ENCODE measurements around the gene ITGA3. TPM values are rescaled to one million over a fixed set of nuclear protein-coding genes. Genes with fewer than 3 reads are reported as not detected.

ITGA3 gene
- total and polyA plus RNA-seq, 2 of the 13 experiments (the other 11 are each of a cell fraction or from before 2014, with no cell fraction given): 0.48 to 0.69 TPM

DNA sequence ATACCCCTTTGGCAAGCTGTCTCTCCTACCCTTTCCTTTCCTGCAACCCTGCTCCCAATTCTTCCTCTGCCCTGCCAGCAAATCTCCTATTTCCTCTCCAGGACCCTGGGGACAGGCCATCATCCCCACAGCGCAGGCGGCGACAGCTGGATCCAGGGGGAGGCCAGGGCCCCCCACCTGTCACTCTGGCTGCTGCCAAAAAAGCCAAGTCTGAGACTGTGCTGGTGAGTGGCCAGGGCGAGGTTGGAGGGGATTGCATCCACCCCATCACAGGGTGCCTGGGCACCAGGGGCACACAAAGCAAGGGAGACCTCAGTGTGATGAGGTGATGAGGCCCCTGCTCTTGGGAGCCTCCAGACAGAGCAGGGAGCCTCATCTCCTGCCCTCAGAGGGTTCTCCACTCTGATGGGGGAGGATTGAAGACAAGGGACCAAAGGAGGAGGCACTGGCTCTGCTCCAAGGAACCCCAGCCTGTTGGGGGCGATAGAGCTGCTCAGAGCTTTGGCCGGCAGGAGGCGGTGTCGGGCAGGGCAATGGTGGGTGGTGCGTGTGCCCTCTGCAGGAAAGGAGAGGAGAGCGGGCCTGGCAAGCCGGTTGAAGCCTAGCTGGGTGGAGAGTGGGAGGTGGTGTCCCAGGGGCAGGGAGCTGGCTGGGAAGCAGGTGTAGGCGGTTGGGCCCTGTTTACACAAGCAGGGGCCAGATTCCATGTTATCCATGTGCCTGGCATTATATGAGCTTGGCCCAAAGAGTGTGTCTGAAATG, 23.6 kb downstream of the ITGA3 start (continued):
- TF ChIP-seq, protein P1, sequence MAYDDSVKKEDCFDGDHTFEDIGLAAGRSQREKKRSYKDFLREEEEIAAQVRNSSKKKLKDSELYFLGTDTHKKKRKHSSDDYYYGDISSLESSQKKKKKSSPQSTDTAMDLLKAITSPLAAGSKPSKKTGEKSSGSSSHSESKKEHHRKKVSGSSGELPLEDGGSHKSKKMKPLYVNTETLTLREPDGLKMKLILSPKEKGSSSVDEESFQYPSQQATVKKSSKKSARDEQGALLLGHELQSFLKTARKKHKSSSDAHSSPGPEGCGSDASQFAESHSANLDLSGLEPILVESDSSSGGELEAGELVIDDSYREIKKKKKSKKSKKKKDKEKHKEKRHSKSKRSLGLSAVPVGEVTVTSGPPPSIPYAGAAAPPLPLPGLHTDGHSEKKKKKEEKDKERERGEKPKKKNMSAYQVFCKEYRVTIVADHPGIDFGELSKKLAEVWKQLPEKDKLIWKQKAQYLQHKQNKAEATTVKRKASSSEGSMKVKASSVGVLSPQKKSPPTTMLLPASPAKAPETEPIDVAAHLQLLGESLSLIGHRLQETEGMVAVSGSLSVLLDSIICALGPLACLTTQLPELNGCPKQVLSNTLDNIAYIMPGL (CRISPR knock-in tag; IDR thresholded peaks at IDR 0.05; ENCODE audit: borderline replicate concordance in 1 of 2, low read depth in 1 of 2): peak; percentile 97 to 98
- TF ChIP-seq ZFAT (CRISPR knock-in tag; conservative IDR thresholded peaks at IDR 0.05): no peak
- TF ChIP-seq, protein P2, sequence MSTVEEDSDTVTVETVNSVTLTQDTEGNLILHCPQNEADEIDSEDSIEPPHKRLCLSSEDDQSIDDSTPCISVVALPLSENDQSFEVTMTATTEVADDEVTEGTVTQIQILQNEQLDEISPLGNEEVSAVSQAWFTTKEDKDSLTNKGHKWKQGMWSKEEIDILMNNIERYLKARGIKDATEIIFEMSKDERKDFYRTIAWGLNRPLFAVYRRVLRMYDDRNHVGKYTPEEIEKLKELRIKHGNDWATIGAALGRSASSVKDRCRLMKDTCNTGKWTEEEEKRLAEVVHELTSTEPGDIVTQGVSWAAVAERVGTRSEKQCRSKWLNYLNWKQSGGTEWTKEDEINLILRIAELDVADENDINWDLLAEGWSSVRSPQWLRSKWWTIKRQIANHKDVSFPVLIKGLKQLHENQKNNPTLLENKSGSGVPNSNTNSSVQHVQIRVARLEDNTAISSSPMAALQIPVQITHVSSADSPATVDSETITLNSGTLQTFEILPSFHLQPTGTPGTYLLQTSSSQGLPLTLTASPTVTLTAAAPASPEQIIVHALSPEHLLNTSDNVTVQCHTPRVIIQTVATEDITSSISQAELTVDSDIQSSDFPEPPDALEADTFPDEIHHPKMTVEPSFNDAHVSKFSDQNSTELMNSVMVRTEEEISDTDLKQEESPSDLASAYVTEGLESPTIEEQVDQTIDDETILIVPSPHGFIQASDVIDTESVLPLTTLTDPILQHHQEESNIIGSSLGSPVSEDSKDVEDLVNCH (CRISPR knock-in tag; IDR thresholded peaks at IDR 0.05): no peak
- TF ChIP-seq ZFP90 (CRISPR knock-in tag; IDR thresholded peaks at IDR 0.05; ENCODE audit: borderline replicate concordance): no peak
- no peak for TF ChIP-seq SAFB2 (CRISPR knock-in tag; IDR thresholded peaks at IDR 0.05; ENCODE audit: borderline replicate concordance, low read depth)
- TF ChIP-seq ZNF124 (CRISPR knock-in tag; IDR thresholded peaks at IDR 0.05): 0 out of 2 replicates have a peak, but pooled peaks have one; percentile 78
- TF ChIP-seq, protein P3, sequence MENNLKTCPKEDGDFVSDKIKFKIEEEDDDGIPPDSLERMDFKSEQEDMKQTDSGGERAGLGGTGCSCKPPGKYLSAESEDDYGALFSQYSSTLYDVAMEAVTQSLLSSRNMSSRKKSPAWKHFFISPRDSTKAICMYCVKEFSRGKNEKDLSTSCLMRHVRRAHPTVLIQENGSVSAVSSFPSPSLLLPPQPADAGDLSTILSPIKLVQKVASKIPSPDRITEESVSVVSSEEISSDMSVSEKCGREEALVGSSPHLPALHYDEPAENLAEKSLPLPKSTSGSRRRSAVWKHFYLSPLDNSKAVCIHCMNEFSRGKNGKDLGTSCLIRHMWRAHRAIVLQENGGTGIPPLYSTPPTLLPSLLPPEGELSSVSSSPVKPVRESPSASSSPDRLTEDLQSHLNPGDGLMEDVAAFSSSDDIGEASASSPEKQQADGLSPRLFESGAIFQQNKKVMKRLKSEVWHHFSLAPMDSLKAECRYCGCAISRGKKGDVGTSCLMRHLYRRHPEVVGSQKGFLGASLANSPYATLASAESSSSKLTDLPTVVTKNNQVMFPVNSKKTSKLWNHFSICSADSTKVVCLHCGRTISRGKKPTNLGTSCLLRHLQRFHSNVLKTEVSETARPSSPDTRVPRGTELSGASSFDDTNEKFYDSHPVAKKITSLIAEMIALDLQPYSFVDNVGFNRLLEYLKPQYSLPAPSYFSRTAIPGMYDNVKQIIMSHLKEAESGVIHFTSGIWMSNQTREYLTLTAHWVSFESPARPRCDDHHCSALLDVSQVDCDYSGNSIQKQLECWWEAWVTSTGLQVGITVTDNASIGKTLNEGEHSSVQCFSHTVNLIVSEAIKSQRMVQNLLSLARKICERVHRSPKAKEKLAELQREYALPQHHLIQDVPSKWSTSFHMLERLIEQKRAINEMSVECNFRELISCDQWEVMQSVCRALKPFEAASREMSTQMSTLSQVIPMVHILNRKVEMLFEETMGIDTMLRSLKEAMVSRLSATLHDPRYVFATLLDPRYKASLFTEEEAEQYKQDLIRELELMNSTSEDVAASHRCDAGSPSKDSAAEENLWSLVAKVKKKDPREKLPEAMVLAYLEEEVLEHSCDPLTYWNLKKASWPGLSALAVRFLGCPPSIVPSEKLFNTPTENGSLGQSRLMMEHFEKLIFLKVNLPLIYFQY (CRISPR knock-in tag; IDR thresholded peaks at IDR 0.05; ENCODE audit: borderline replicate concordance): no peak
- TF ChIP-seq, protein P4, sequence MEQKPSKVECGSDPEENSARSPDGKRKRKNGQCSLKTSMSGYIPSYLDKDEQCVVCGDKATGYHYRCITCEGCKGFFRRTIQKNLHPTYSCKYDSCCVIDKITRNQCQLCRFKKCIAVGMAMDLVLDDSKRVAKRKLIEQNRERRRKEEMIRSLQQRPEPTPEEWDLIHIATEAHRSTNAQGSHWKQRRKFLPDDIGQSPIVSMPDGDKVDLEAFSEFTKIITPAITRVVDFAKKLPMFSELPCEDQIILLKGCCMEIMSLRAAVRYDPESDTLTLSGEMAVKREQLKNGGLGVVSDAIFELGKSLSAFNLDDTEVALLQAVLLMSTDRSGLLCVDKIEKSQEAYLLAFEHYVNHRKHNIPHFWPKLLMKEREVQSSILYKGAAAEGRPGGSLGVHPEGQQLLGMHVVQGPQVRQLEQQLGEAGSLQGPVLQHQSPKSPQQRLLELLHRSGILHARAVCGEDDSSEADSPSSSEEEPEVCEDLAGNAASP (CRISPR knock-in tag; IDR thresholded peaks at IDR 0.05; ENCODE audit: borderline replicate concordance): no peak
- TF ChIP-seq, protein P5, sequence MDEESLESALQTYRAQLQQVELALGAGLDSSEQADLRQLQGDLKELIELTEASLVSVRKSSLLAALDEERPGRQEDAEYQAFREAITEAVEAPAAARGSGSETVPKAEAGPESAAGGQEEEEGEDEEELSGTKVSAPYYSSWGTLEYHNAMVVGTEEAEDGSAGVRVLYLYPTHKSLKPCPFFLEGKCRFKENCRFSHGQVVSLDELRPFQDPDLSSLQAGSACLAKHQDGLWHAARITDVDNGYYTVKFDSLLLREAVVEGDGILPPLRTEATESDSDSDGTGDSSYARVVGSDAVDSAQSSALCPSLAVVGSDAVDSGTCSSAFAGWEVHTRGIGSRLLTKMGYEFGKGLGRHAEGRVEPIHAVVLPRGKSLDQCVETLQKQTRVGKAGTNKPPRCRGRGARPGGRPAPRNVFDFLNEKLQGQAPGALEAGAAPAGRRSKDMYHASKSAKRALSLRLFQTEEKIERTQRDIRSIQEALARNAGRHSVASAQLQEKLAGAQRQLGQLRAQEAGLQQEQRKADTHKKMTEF (CRISPR knock-in tag; IDR thresholded peaks at IDR 0.05): no peak
- TF ChIP-seq, protein P6, sequence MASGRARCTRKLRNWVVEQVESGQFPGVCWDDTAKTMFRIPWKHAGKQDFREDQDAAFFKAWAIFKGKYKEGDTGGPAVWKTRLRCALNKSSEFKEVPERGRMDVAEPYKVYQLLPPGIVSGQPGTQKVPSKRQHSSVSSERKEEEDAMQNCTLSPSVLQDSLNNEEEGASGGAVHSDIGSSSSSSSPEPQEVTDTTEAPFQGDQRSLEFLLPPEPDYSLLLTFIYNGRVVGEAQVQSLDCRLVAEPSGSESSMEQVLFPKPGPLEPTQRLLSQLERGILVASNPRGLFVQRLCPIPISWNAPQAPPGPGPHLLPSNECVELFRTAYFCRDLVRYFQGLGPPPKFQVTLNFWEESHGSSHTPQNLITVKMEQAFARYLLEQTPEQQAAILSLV (CRISPR knock-in tag; IDR thresholded peaks at IDR 0.05; ENCODE audit: borderline replicate concordance): no peak
- TF ChIP-seq, protein P7, sequence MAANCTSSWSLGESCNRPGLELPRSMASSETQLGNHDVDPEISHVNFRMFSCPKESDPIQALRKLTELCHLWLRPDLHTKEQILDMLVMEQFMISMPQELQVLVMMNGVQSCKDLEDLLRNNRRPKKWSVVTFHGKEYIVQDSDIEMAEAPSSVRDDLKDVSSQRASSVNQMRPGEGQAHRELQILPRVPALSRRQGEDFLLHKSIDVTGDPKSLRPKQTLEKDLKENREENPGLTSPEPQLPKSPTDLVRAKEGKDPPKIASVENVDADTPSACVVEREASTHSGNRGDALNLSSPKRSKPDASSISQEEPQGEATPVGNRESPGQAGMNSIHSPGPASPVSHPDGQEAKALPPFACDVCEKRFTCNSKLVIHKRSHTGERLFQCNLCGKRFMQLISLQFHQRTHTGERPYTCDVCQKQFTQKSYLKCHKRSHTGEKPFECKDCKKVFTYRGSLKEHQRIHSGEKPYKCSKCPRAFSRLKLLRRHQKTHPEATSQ (CRISPR knock-in tag; IDR thresholded peaks at IDR 0.05; ENCODE audit: borderline replicate concordance): no peak
- TF ChIP-seq GABPA (IDR thresholded peaks at IDR 0.05; ENCODE audit: low read depth, low read length): no peak
- TF ChIP-seq GABPA (CRISPR knock-in tag; IDR thresholded peaks at IDR 0.05; ENCODE audit: low read depth): no peak
